Measurements from ENCODE around the gene AKAP13.

Gene AKAP13

DNA sequence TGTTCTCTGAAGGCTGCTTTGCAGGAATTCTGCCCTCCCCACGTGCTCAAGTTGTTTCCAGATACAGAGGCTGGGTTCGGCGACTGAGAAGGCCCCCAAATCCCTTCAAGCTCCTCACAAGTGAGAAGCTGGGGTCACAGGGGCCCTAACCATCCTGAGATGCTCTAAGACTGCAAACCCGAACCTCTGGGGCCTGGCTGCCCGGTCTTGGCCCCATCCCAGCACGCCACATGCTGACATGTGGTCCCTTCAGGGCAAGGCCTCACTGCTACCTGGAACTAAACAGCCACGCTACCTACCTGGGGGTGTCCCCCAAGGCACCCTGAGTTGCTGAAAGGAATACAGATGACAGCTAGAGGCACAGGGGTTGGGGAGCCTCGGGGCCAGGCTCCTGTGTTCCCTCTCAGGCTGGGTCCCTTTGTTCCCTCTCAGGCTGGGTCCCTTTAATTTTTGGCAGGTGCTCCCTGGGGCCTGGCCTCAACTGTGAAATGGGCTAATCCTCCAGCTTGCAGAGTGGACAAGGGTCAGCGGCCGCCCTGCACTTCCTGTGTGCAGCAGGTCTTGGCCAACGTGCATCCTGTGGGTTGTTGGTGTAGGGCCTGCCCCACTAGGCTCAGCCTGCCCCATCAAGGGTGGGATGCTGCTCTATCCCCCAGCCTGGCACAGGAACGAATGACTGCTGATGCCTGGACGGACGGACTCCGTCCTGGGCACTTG lies 381.8 kb downstream of the AKAP13 start:
- no peak for DNase-seq

DNA sequence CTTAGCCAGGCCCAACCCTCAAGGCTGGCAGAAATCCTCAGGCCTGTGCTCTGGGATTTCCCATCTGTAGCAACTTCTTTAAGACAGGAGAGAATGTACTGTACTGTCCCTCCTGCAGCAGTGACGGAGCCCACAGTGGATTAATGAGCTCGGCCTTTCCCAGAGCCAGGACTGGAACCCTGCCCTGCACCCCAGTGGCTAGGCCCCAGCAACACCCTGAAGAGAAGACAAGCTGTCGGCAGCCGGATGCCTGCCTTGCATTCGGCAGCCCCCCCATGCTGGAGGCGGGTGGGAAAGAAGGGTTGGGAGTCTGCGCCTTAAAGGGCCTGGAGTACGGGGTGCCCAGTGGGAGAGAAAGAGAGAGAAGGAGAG lies 382.3 kb downstream of the AKAP13 start:
- DNase-seq: no peak

DNA sequence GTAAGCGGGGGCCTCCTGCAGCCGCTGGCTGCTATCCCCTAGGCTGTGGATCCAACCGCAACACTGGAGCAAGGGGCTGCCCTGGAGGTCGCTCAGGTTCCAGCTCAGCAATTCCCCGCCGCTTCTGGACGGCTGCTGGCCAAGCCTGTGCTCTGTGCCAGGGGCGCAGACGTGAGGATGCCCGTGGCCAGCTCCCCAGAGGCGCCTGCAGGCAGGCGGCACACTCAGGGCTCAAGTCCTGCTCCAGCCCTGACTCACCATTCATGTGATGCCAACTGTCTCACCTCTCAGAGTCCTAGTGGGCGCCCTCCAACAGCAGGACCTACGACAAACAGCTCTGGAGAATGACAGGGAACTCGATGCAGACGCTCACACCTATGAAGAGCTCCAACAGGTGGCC lies 382.8 kb downstream of the AKAP13 start:
- DNase-seq: no peak

DNA sequence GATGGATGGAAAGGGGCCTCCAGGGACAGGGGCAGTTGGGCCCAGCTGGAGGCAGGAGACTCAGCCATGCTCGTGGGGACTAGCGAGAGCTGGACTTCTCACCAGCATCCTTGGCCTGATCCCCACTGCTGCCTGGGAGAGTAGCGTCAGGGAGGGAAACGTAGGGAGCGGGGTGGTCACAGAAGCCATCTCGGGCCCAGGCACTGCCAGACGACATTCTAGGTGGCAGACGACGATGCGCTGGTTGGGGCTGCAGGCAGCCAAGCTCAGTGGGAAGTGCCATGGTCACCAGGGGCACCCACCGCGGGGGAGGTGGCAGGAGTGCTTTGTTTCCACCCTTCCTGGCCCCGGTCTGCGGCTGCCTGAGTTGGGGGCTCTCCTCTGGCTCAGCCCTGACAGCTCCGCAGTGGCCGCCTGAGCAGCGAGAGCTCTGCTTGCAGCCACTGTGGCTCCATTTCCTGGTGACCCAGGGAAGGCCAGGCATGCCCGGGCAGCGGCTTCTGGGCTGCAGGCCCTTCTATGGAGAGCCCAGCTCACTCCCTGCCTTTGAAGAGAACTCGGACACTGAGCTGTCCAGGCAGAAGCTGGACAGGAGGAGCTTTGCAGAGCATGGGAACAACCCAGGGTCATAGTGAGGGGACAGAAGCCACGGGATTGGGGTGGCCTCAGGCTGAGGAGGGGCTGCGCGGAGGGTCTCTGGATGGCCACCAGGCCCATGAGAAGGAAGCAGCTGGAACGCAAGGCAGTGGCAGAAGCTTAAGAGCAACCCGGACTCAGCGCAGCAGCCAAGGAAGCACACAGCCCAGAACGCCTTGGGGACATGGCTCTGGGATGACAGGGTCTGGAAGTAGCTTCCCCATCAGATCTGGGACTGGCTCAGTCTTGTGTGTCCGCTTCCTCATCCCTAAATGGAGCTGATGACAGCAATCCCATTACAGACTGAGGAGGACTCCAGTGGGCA lies 383.6 kb downstream of the AKAP13 start:
- DNase-seq: no peak

DNA sequence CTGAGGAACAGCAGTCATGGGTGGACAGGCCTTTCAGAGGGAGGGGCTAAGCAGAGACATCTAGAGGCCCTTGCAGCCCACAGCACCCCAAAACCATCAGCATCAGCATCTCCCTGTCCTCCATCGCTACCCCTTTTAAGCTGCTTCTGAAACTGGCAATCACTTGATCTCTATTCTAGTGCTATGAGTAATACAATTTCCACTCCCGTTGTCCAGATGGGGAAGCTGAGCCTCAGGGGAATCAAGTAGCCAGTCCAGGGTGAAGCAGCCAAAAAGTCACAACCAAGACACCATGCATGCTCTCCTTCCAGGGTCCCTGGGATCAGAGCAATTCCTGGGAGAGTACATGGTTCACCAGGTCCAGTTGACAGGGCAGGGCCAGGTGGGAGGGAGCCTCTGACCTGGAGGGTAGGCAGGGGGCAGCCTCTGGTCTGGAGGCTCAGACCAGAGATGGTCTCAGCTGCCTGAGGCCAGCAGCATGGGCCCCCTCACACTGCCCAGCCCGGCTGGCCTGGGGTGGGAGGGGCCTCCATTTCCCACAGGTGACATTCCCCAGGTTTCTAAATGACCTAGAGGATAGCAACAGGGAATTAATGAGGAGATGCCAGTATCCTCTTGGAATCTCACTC lies 384.4 kb downstream of the AKAP13 start:
- DNase-seq: no peak

DNA sequence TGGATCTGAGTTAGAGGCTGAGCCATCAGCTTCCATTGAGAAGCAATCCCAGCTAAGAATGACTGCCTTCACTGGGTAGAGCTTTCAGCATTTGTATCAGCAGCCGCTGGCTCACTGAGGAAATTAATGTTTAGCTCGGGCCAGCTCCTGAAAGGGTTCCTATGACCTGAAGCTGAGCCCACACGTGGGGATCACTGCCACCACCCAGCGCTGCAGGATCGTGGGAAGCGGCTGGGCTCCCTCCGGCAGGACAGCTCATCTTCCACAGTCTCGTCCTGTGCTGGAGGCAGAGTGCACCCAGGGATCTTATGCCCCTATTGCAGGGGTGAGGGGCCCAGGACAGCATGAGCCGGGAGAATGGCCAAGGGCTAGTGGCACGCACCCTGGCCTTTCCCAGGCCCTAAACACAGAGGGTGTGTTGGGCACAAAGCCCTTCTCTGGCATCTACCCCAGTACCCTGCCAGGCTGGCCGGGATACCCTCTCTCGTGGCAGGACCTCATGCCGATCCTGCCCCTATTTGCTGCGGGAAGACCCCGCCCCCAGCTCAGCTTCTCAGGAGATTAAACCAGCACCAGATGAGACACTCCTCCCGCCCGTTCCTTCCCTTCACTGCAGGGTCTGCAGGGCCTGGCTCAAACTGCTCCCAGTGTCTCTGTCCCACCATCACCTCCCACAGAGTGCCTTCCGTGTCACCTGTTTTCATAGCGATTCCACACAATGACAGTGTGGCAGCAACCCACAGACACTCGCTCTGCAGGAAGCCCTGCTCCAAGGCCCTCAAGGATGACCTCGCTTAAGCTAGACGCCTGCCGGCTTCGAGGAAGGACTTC lies 385.8 kb downstream of the AKAP13 start:
- DNase-seq: no peak

DNA sequence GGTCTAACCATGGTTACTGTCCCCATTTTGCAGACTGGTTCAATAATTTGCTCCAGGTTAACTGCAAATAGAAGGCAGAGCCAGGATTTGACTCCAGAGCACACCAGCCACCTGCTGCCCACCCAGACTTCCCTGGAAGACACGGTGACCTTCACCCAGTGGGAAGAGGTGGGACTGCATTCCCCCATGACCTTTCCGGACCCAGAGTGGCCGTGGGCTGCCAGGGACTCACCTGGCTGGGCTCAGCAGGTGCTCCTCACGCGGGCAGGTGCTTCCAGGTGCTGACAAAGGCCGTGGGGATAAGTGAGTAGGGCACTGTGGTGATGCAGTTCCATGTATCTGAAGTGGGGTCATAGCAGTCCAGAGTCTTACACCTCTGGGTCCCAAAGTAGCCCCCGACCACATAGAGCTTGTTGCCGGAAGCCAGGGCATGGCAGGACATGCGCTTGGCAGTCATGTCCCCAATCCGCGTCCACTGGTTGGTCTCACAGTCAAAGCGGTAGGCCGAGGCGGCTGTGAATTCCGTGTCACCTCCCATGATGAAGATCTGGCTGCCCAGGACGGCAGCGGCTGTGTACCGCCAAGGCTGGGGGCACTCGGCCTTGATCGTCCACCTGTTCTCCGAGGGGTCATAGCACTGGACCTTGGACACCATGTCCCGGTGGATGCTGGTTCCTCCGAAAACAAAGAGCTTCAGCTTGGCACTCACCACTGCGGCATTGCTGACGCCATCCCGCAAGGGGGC lies 387.6 kb downstream of the AKAP13 start:
- no peak for DNase-seq

DNA sequence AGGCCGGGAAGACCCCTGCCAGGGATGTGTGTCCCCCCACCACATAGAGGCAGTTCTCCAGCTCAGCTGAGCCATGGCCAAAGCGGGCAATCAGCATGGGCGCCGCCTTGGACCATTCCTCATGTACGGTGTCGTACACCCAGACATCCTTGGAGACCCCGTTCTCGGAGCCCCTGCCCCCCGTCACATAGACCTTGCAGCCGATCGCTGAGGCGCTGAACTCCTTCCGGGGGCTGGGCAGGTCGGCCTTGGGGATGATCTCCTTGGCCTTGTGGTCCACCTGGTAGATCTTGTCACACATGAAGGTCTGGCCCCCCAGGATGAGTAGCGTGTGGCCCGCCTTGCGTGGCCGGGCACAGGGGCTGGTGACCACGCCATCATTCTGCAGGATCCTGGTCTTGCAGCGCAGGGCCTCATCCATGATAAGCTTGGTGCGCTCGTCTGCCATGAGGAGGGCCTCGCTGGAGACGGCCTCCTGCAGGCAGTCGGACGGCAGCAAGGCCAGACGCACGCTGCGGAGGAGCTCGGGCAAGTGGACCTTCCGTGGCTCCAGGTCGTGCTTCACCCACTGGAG lies 388.3 kb downstream of the AKAP13 start:
- DNase-seq: no peak

DNA sequence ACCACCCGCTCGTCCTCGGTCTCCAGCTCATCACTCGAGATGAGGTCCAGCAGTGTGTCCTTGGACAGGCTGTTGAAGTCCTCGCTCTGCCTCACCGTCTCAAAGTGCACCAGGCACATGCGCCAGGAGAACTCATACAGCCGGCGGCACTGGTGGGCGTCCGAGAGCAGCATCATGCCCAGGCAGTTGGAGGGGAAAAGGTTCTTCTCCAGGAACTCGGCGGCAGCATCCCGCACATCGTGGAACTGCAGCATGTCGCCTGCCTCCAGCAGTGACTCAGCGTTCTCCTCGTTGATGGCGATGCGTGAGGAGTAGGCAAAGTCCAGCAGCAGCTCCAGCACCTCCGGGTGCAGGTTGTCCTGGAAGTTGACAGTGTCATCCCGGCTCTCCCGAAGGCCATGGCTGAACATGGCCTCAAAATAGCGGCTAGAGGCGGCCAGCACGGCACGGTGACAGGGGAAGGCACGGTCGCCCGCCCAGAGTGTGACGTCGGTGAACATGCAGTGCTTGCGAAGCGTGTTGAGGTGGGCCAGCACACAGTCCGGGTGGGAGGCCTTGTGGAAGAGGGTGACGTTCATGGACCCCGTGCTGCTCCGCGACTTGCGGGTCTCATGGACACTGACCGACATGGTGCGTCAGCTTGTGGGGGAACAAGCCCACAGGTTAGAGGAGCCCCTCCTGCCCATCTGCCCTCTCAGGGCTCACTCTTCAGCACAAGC lies 388.9 kb downstream of the AKAP13 start:
- DNase-seq: no peak

DNA sequence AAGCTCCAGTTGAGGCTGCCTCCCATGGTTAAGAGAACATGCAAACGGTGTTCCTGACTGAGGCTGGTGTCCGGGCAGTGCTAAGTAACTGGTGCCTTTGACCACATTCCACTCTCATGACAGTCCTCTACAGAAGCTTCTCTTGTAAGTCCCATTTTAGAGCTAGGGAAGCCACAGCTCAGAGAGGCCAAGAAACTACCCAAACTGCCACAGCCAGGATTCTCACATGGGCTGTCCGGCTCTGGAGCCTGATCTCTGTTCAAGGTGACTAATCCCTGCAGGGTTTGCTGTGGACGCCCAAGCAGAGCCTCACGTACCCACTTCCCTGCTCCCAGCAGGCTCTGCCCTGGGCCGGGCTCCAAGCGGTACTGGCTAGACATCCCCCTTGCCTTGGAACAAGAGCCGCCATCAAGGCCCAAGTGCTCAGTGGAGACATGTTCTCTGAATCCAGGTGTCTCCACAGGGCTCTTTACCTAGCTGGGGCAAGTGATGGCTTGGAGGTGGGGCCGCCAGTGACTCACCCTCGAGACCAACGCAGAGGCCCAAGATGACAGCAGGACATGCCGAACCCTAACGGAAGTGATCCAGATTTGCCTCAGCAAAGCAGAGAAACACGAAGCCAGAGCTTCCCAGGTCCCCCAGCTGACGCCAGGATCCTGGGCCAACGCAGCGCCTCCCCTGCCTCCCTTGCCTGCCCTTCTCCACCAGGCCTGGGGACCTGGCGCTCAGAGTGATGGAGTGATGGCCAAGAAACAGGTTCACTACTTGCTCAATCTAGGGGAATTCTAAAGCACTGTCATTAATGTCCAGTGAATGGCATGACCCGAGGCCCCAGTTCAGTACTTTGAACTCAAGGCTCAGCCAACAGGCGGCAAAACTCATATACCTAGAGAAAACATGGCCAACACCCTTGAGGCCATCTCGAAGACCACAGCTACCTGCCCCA lies 390.0 kb downstream of the AKAP13 start:
- no peak for DNase-seq

DNA sequence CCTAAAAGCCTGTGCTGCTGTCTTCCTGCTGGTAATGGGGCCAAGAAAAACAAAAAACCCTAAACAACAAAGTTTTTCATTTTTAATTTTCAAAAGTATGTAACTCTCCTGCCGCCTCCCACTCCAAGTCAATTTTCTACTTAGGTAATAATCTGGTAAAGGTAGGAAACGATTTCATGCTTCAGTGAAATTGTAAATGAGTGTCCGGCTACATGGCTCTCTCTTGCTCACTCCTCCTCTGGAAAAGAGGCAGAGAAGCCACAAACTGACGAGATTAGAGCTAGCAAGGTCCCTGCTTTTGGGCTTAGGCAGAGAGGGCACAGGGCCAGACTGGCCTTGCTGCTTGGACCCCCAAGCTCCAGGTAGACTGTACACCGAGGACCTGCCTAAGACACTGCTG lies 390.9 kb downstream of the AKAP13 start:
- no peak for DNase-seq

DNA sequence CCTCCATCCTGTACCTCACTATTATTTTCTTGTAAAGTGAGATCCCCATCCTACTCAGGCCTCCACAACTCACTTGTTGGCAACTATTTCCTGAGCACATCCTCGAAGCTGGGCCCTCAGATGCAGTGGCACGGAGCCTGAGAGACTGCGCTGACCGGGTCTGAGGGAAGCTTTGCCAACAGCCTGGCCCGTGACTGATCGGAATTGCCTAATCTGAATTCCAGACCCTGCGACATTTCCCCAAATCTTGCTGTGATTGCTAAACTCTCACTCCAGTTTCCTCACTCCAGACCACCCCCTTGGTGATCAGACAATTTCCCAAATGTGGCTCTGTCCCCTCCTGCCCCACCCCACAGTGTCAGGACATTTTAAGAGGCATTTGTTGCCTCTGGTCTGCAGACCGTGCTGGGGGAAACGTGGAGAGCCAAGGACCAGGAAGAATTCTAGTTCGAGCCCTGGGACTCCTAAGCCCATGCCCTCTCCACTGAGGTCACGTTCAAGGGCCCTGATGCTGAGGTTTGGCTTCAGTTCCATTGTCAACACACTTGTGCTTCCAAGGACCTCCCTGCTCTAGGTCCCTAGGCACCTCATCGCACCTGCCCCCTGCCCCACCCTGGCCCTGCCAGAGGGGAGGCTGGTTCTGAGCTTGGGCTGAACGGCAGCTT lies 391.5 kb downstream of the AKAP13 start:
- no peak for DNase-seq

DNA sequence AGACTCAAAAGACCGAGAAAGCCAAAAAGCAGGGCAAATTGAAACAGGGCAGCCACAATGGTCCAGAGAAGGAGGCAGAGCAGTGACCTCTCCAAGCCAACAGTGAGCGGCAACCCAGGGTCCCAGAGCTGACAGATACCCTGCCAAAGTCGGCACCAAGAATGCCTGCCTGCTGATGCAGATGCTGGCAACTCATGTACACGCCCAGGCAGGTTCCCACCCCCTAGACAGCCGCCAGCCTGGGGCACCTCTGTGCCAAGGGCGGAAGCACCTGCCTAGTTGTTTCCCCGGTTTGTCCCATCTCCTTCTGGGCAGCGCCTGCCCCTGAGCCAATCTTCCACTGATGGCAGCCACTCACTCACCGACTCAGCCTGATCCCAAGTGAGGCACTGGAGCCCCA lies 392.3 kb downstream of the AKAP13 start:
- DNase-seq: no peak

DNA sequence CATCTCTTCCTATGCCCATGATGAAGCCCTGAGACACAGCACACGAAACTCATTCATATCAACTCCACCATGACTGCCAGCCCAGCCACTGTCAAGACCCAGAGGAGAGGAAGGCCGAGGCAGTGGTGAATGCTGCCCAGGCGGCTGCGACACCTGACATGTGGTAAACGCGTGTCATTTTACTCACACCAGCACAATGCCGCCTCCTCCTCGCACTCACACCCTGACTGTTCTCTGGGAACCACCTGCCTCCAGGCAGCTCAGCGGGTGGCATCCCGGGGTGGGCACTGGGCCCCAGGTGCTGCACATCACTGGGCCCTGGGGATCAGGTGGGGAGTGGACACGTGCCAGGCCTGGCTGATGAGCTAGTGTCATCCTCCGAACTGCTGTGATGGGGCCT lies 392.8 kb downstream of the AKAP13 start:
- no peak for DNase-seq

DNA sequence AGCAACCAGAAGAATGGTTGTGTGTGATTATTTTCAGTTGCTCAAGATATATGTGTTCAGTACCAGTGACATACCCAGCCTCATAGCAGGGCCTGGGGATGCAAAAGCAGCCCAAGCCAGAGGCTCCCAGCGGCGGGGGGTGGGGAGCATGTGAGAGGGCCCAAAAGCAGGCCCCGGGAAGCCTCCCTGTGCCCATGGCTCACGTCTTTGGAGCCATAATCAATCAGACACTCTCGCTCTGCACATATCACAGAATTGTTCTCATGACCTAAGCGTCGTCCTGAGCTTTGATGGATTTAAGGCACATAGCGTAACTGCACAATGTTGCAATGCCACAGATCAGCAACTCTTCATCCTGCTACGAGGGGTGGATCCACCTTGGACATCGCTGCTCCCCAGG lies 393.6 kb downstream of the AKAP13 start:
- DNase-seq: no peak

DNA sequence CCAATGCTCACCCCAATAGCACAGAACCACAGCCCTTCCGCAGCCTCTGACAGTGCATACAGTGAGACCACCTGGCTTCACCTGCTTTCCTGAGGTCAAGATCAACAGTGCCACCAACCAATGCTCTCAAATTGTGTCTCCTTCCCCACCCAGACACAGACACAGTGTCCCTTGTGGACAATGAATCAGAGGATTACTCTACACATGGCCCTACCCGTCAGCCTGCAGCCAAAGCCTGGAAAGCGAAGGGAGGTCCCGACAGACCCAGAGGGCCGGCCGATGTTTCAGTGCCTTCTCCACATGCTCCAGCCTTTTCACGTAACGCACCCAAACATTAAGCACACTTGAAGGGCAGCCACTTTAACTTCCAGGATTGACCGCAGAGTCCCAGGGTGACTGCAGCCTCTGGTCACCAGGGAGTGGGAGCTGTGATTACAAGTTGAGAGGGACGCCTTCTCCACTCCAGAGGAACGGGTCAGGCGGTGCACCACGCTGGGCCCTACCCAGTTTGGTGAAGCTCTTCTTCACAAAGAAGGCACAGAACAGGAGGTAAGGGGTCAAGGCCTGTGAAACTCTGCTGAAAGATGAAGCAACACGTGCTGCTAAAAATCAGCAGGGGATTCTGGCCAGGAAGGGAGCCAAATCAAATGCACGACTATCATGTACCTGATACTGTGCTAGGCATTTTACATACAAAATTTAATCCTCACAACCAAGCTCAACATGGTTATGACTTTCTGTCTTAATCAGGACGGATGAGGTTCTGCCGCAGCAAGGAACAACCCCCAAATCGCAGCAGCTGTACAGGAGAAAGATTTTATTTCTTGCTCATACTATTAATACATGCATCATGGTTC lies 397.1 kb downstream of the AKAP13 start:
- DNase-seq: no peak

DNA sequence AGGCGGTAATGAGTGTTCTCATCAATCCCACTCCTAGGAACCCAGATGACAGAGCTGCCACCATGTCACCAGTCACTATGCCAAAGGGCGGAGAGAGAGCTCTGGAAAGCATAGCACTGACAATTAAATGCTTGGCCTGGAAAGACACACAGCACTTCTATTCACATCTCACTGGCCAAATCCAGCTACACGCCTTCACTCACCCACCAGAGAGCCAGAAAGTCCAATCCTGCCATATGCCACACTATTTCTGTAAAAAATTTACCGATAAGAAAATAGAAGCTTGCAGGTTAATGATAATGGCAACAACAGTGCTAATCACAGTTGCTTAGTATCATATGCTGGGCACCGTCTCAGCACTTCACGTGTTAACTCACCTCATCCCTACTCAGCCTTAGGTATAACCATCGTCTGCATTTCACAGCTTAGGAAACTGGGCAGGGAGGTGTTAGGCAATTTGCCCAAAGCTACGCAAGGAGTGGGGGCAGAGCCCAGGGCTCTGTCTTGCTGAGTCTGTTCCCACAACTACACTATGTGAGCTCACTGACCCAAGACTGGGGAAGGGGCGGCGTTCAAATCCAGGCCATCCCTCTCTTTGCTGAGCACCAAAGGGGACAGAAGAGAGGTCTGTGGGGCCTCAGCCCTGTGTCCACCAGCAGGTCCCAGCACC lies 397.8 kb downstream of the AKAP13 start:
- no peak for DNase-seq

DNA sequence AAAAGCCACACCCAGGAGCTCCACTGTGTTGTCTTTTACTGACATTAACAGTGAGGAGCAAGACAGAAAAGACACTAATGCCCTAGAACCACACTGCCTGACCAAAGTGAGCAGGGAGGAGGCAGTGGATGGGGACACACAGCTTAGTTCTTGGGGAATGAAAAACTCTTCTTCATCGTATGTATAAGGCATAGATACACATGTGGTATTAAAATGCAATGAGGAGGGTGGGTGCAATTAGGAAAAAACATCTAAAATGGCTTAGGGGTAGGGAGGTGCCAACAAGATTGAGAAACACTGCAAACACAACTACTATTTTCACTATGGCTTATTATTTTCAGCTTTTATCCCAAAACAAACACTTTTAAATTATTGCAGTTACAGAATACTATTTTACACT lies 398.8 kb downstream of the AKAP13 start:
- no peak for DNase-seq
